HG03025 (cell line): ENCODE measurements around the gene PMEPA1.

Experiments used
- ATAC-seq: cut with Tn5 transposase; IDR thresholded peaks from one replicate; pipeline ENCODE4 v1.9.1; 2021; ENCODE audit warnings: mild to moderate bottlenecking, moderate library complexity; ENCODE audit not compliant: unreplicated experiment, low FRiP score

PMEPA1 gene

GRCh38 chr20:57654998-57655808 lies 54.6 kb downstream of the PMEPA1 start:
- no peak for ATAC-seq

- no peak for ATAC-seq
These were observed 55.3 kb downstream of the PMEPA1 start for GRCh38 chr20:57654363-57654997.

- ATAC-seq, result no peak
These were observed 55.9 kb downstream of the PMEPA1 start for GRCh38 chr20:57653910-57654309.

DNA sequence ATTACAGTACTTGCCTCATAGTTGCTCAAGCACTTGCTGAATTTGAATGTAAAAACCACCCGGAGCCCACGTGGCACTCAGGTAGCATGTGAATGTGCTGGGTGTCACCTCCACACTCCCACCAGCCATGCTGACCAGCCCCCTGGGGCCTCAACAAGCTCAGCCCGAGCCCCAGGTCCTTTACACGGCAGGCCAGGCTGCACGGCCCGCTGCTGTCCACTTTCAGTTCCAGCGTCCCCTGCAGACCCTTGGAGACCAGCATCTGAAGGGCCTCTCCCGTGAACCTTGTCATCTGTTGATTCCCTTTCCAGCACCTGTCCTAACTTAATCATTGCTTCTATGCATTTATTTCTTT lies 56.3 kb downstream of the PMEPA1 start:
- no peak for ATAC-seq

GRCh38 chr20:57652606-57653545 lies 56.9 kb downstream of the PMEPA1 start:
- ATAC-seq, result no peak

DNA sequence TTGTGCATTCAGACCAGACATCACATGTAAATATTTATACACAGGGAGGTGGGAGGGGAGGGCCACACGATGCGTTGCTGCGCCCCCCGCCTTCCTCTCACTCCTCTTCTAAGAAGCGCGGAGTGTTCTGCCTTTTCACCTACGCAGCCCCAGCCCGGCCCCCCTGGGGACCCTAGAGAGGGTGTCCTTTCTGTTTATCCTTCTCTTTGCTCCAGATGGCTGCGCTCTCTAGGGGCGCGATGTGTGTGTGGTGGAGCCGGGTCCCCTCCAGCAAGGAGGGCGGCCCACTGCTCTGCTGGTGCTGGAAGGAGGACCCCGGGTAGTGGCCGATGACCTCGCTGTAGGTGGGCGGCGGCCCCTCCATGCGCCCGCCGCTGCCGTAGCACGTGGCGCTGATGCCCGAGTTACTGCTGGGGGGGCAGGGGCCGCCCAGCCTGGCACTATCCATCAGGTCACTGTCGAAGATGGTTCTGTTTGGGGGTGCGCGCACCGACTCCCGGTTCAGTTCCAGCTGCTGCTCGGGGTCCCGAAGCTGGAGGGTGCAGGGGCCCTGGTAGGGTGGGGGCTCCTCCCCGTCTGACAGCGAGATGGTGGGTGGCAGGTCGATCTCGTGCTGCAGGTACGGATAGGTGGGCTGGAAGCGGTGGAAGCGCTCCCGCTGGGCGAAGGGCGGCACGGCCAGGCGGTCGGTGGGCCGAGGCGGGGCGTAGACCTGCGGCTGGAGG lies 57.8 kb downstream of the PMEPA1 start:
- ATAC-seq, result no peak

- ATAC-seq, result no peak
These were observed 58.9 kb downstream of the PMEPA1 start for GRCh38 chr20:57650756-57651483.

DNA sequence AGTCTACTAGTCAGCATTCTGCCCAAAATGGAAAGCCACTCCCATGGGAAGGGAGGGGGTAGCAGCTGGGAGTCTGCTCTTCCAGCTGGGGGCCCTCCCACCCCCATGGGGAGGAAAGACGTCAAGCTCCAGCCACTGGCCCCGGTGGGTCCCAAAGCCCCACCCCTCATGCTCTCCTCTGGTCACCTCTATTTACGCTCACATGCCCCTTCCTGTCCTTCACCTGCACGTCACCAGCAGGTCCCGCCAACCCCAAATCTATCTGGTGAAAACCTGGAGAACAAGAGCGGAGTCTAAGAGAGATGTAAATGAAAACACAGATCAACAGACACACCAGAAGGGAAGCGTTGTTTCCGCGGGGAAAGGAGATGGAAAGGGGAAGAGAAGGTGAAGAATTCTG lies 59.5 kb downstream of the PMEPA1 start:
- ATAC-seq, result no peak

GRCh38 chr20:57649617-57650015 lies 60.2 kb downstream of the PMEPA1 start:
- no peak for ATAC-seq

DNA sequence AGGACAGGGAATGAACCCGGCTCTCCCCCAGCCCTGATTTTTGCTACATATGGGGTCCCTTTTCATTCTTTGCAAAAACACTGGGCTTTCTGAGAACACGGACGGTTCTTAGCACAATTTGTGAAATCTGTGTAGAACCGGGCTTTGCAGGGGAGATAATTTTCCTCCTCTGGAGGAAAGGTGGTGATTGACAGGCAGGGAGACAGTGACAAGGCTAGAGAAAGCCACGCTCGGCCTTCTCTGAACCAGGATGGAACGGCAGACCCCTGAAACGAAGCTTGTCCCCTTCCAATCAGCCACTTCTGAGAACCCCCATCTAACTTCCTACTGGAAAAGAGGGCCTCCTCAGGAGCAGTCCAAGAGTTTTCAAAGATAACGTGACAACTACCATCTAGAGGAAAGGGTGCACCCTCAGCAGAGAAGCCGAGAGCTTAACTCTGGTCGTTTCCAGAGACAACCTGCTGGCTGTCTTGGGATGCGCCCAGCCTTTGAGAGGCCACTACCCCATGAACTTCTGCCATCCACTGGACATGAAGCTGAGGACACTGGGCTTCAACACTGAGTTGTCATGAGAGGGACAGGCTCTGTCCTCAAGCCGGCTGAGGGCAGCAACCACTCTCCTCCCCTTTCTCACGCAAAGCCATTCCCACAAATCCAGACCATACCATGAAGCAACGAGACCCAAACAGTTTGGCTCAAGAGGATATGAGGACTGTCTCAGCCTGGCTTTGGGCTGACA lies 60.8 kb downstream of the PMEPA1 start:
- ATAC-seq, result no peak

GRCh38 chr20:57647933-57648785 lies 61.7 kb downstream of the PMEPA1 start:
- ATAC-seq, result no peak

DNA sequence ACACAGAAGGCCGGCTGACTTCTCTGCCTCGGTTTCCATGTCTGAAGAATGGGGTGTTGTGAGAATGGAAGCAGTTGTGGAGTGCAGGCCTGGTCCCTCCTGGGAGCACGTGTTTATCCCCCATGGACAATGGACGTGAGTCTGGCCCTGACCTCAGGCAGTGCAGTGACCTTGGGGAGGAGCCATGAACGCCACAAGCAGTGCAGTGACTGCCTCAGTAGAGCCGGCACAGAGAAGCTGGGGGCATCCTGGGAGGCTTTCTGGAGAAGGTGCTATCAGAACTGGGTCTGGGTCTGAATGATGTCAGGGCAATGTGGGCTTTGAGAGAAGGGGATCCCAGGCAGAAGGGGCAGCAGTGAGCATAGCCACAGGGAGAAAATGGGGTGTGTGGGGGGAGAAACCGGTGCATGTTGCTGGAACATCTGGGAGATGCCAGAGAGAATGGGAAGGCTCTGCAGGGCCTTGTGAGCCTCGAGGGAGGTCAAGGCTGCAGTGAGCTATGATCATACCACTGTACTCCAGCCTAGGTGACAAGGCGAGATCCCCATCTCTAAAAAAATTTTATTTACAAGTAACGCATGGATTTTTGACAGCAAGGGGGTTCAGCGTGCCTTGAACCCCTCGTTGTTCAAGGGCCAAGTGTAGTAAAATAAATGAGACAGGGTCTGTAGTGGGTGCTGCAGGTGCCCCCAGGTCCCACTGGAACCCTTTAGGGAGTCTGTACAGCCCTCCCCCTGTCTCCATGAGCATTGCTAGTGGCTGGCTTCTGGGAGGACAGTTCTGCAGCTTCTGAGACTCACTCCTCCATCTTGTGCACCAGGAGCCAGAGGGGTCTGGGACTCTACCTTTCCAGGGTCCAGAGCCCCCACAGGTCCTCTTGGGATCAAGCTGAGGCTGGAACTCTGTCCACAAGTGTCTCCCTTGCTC lies 62.5 kb downstream of the PMEPA1 start:
- ATAC-seq, result no peak

GRCh38 chr20:57638895-57639236 lies 70.9 kb downstream of the PMEPA1 start:
- no peak for ATAC-seq

GRCh38 chr20:57638173-57638894 lies 71.5 kb downstream of the PMEPA1 start:
- ATAC-seq, result no peak

- no peak for ATAC-seq
These were observed 75.8 kb downstream of the PMEPA1 start for GRCh38 chr20:57633945-57634491.

DNA sequence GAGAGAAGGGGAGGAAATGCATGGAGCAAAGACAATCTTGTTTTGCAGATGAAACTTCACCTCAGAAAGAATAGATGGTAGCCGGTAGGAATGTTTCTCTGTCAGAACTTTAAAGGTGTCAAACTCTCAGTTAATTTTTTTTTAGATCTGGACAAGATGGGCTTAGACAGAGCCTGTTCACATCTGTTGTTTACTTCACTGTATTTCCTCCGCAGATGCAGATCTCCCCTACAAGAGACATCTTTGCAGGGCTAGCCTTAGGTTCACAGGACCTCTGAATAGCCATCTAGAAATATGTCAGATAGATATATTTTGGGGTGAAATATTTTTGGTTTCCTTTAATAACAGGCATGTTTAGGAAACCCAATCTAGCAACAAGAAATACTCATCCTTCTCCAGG lies 77.5 kb downstream of the PMEPA1 start:
- ATAC-seq, result no peak
